CD4-positive, alpha-beta T cell (primary cell): ENCODE measurements around the gene CLEC4M. TPM values are rescaled to one million over a fixed set of nuclear protein-coding genes. Genes with fewer than 3 reads are reported as not detected.

Source experiments
- ATAC-seq: fragments of 200-7000 bp; cut with Tn5 transposase; one replicate; pipeline ENCODE4 v1.10.0; 2022; ENCODE audit warnings: mild to moderate bottlenecking; ENCODE audit not compliant: poor library complexity
- CTCF ChIA-PET: fragments of 350-600 bp; sonication (Branson Sonifier 250); formaldehyde crosslinking; loops from one replicate; lab custom pipeline; 2021; ENCODE audit warnings: antibody characterized with exemption, inconsistent platforms; lab: Charles Lee
- POLR2A ChIA-PET: fragments of 350-600 bp; sonication (Branson Sonifier 250); formaldehyde crosslinking; loops from one replicate; lab custom pipeline; 2021; ENCODE audit warnings: antibody characterized with exemption, inconsistent platforms; lab: Charles Lee
- DNase-seq, 14 experiments: peaks; one replicate each; pipeline ENCODE4 v3.0.0-alpha.2; 2013 to 2020; ENCODE audit warnings: mixed read lengths in 2 of 14
- H3K27ac ChIP-seq, 2 donors: one replicate each; pipeline versions ENCODE4 v1.5.1 to v1.7.0; 2013; ENCODE audit warnings: low read length in 2 of 2, low read depth in 1 of 2, mild to moderate bottlenecking in 1 of 2
- H3K27me3 ChIP-seq, 2 experiments: 1 replicate in 1 of 2; 2 replicates in 1 of 2; pipeline versions ENCODE4 v1.6.1 to v1.7.0; 2013; ENCODE audit warnings: low read length in 2 of 2, control low read depth in 1 of 2, mild to moderate bottlenecking in 1 of 2, moderate library complexity in 1 of 2; ENCODE audit not compliant: insufficient read depth in 2 of 2, control insufficient read depth in 1 of 2
- H3K36me3 ChIP-seq: one replicate; pipeline ENCODE4 v1.6.1; 2013; ENCODE audit warnings: low read length, control low read depth; ENCODE audit not compliant: insufficient read depth
- H3K4me1 ChIP-seq: one replicate; pipeline ENCODE4 v1.6.1; 2013; ENCODE audit warnings: low read length, control low read depth; ENCODE audit not compliant: insufficient read depth
- H3K4me3 ChIP-seq: one replicate; pipeline ENCODE4 v1.5.1; 2013; ENCODE audit warnings: mild to moderate bottlenecking, low read length, moderate library complexity
- H3K9me3 ChIP-seq, 2 experiments: 1 replicate in 1 of 2; 2 replicates in 1 of 2; pipeline versions ENCODE4 v1.6.1 to v1.7.0; 2013; ENCODE audit warnings: low read length in 2 of 2, mild to moderate bottlenecking in 2 of 2, control low read depth in 1 of 2, moderate library complexity in 1 of 2; ENCODE audit not compliant: control insufficient read depth in 1 of 2, insufficient read depth in 1 of 2
- H3K27ac Mint-ChIP-seq: one replicate; pipeline ENCODE4 v1.8.0; 2020; ENCODE audit warnings: mixed read lengths
- H3K27me3 Mint-ChIP-seq: one replicate; pipeline ENCODE4 v1.8.0; 2021; ENCODE audit warnings: mixed read lengths
- H3K36me3 Mint-ChIP-seq: one replicate; pipeline ENCODE4 v1.8.0; 2021; ENCODE audit warnings: low read depth, mixed read lengths
- H3K4me1 Mint-ChIP-seq: one replicate; pipeline ENCODE4 v1.8.0; 2021; ENCODE audit warnings: low read depth, mixed read lengths
- H3K4me3 Mint-ChIP-seq: one replicate; pipeline ENCODE4 v1.8.0; 2020; ENCODE audit warnings: mild to moderate bottlenecking, mixed read lengths
- H3K9me3 Mint-ChIP-seq: one replicate; pipeline ENCODE4 v1.8.0; 2020; ENCODE audit warnings: mixed read lengths
- intact Hi-C, 2 experiments: fragments of 100-400 bp; cut with DNase I in 1 of 2; cut with micrococcal nuclease in 1 of 2; formaldehyde crosslinking; loops; one replicate each; pipeline versions ENCODE4 v1.15.1 to v1.9.0; 2023 to 2025; cut with DNase I, micrococcal nuclease
- total RNA-seq, 174 experiments: library from RNA in 2 of 174; stranded (reverse) in 2 of 174; gene quantifications; one replicate each; pipeline ENCODE4 v1.2.3 and lab custom pipeline; 2021 to 2026
- TF ChIP-seq, protein P1 (sequence below): fragments of 200-600 bp; IDR thresholded peaks from one replicate; pipeline ENCODE4 v1.8.0; 2022; ENCODE audit warnings: antibody characterized with exemption, mild to moderate bottlenecking

The CLEC4M gene
- total RNA-seq, 2 experiments from 2014 or later: not detected

DNA sequence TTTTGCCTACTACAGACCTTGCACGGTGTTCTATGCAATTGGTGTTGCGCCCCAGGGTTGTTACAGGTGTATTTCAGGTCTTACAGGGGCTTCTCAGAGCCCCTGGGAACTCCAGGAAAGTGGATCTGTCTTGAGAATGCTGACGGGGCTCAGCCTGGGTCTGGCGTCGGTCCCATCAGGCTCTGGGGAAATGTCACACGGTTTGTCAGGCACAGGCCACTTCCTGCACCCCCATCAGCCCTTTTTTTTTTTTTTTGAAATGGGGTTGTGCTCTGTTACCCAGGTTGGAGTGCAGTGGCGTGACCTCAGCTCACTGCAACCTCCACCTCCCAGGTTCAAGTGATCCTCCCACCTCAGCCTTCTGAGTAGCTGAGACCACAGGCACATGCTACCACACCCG, 44.4 kb upstream of the CLEC4M start:
- Histone ChIP-seq H3K9me3 (peaks cover 0 to 5% of the 10 kb centered on the region in 2 experiments), H3K4me3 (no peak overlapping the region), H3K4me1 (peaks cover 11% of the 10 kb centered on the region), H3K27ac (no peak overlapping the region), H3K36me3 (no peaks in the 10 kb centered on the region), H3K27me3 (no peaks in the 10 kb centered on the region)
- H3K36me3 Mint-ChIP-seq: no peaks in the 10 kb centered on the region
- DNase-seq (peak in 3 of 14 experiments; percentile 5 to 39 (median 31)), ATAC-seq (peak; percentile 37)
- H3K4me3 Mint-ChIP-seq: no peak overlapping the region
- intact Hi-C loops: loop anchor here in 1 of 2 experiments (2.0 kb wide), 1 partner anchor 14 kb away; no protein-coding TSS in a partner anchor
- no peak overlapping the region for H3K27ac Mint-ChIP-seq
- H3K9me3 Mint-ChIP-seq: no peaks in the 10 kb centered on the region
- POLR2A ChIA-PET: interaction anchor here (0.6 to 1.1 kb wide), 2 partner anchors 13 to 89 kb away, joined by 3 read pairs; partner anchors contain the start of genes PET100 and XAB2
- H3K27me3 Mint-ChIP-seq: no peaks in the 10 kb centered on the region
- CTCF ChIA-PET: no interaction called here
- no peaks in the 10 kb centered on the region for H3K4me1 Mint-ChIP-seq
- TF ChIP-seq, protein P1, sequence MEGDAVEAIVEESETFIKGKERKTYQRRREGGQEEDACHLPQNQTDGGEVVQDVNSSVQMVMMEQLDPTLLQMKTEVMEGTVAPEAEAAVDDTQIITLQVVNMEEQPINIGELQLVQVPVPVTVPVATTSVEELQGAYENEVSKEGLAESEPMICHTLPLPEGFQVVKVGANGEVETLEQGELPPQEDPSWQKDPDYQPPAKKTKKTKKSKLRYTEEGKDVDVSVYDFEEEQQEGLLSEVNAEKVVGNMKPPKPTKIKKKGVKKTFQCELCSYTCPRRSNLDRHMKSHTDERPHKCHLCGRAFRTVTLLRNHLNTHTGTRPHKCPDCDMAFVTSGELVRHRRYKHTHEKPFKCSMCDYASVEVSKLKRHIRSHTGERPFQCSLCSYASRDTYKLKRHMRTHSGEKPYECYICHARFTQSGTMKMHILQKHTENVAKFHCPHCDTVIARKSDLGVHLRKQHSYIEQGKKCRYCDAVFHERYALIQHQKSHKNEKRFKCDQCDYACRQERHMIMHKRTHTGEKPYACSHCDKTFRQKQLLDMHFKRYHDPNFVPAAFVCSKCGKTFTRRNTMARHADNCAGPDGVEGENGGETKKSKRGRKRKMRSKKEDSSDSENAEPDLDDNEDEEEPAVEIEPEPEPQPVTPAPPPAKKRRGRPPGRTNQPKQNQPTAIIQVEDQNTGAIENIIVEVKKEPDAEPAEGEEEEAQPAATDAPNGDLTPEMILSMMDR: no peak

DNA sequence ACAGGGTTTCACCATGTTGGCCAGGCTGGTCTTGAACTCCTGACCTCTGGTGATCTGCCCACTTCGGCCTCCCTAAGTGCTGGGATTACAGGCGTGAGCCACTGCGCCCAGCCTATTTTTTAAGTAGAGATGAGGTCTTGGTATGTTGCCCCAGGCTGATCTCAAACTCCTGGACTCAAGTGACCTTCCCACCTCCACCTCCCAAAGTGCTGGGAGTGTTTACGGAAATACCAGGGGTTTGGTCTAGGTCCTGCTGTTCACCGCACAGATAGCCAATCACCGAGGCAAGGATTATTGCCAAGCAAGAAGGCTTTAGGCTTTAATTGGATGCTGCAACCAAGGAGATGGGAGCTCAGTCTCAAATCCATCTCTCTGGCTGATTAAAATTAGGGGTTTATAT, 42.7 kb upstream of the CLEC4M start:
- Mint-ChIP-seq H3K27me3 (no peaks in the 10 kb centered on the region), H3K36me3 (no peaks in the 10 kb centered on the region), H3K27ac (no peak overlapping the region), H3K9me3 (no peaks in the 10 kb centered on the region), H3K4me3 (no peak overlapping the region), H3K4me1 (no peaks in the 10 kb centered on the region)
- ChIA-PET POLR2A (no interaction called here), CTCF (no interaction called here)
- ATAC-seq (no peak), DNase-seq (no peak)
- TF ChIP-seq, protein P1: no peak
- Histone ChIP-seq H3K27me3 (no peaks in the 10 kb centered on the region), H3K27ac (no peak overlapping the region), H3K9me3 (peaks cover 0 to 5% of the 10 kb centered on the region in 2 experiments), H3K36me3 (no peaks in the 10 kb centered on the region), H3K4me1 (peaks cover 11% of the 10 kb centered on the region), H3K4me3 (no peak overlapping the region)
- intact Hi-C loops: no loop called here

DNA sequence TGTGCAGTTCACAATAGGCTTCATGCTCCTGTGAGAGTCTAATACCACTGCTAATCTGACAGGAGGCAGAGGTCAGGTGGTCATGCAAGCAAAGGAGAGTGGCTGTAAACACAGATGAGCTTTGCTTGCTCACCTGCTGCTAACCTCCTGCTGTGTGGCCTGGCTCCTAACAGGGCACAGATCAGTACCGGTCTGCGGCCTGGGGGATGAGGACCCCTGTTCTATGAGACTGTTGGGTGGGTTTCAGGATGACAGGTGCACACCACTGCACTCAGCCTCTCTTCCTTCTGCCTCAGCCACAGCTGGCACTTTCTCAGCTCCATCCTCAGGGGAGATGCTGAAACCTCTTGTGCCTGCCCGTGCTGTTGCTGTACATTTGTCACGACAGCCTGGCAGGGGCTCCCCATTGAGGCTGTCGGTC, 40.8 kb upstream of the CLEC4M start:
- Mint-ChIP-seq H3K9me3 (no peaks in the 10 kb centered on the region), H3K4me3 (no peak overlapping the region), H3K36me3 (no peaks in the 10 kb centered on the region), H3K27me3 (peaks cover 6% of the 10 kb centered on the region), H3K27ac (no peak overlapping the region), H3K4me1 (no peaks in the 10 kb centered on the region)
- Histone ChIP-seq H3K27me3 (peaks cover 0 to under 1% of the 10 kb centered on the region in 2 experiments), H3K9me3 (peaks cover 0 to 2% of the 10 kb centered on the region in 2 experiments), H3K36me3 (no peaks in the 10 kb centered on the region), H3K4me1 (peaks cover 11% of the 10 kb centered on the region), H3K27ac (no peak overlapping the region), H3K4me3 (no peak overlapping the region)
- DNase-seq (no peak), ATAC-seq (no peak)
- CTCF ChIA-PET: no interaction called here
- POLR2A ChIA-PET: no interaction called here
- intact Hi-C loops: no loop called here
- TF ChIP-seq, protein P1: no peak
